Measurements from ENCODE around the gene SCARF2.

The SCARF2 gene

DNA sequence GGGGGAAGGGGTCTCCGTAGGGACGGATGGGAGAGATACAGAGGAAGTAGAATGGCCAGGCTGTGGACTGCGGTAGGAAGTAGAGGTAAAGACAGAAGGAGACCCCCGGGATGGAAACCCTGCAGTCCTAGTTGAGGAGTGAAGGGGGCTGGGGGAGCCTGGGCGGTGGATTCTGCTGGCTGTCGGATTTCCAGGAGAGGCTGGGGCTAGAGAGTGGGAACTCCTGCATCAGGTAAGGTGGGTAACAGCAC lies 727 bp upstream of the SCARF2 start:
- peaks cover 10% of the 10 kb centered on the region for H3K36me3 ChIP-seq (ENCODE audit: control insufficient read depth, insufficient read depth, low read length)
- no peak overlapping the region for H3K4me3 ChIP-seq (replicated peaks; ENCODE audit: low read depth, low read length)

DNA sequence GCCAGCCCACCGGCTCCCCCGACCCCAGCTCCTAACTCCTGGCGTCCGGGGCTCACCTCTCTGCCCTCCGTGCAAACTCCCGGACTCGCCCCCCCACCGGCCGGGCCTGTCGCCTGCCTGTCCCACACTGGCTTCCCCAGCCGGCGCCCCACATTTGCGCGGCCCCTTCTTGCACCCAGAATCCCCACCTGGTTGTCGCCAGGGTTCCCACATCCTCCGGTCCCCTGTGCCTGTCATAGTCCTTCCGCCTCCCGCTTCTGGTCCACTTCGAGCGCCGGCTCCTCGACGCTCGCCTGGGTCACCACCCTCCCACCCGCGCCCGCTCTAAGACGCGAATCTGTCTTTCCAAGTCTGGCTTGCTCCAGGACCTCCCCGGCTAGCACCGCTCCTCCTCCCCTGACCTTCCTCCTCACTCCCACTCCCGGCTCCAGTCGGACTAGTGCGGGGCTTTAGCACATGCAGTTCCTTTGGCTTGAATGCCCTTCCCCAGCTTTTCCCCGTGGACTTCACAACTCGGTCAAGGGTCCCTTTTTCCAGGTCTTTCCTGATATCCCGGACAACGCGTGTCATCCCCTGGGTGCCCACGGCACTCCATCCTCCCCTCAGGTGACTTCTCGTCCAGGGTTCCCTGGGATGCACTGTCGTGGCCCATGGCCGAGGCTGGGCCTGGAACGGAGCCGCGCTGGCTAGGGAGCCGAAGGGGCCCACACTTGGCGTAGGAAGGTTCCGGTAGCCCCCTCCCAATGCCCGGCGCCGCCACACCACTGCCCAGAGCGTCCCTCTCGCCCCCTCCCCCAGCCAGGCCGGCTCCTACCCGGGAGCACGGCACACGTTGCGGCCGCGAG lies 635 bp downstream of the SCARF2 start:
- Histone ChIP-seq H3K27me3 (replicated peaks; ENCODE audit: control insufficient read depth, insufficient read depth, low read length) (peaks cover 1% of the 10 kb centered on the region; the same call in 1 of the 2 replicates), H3K4me3 (replicated peaks; ENCODE audit: low read depth, low read length) (no peak overlapping the region), H3K36me3 (ENCODE audit: control insufficient read depth, insufficient read depth, low read length) (peaks cover 3% of the 10 kb centered on the region)
- TF ChIP-seq, protein P1, sequence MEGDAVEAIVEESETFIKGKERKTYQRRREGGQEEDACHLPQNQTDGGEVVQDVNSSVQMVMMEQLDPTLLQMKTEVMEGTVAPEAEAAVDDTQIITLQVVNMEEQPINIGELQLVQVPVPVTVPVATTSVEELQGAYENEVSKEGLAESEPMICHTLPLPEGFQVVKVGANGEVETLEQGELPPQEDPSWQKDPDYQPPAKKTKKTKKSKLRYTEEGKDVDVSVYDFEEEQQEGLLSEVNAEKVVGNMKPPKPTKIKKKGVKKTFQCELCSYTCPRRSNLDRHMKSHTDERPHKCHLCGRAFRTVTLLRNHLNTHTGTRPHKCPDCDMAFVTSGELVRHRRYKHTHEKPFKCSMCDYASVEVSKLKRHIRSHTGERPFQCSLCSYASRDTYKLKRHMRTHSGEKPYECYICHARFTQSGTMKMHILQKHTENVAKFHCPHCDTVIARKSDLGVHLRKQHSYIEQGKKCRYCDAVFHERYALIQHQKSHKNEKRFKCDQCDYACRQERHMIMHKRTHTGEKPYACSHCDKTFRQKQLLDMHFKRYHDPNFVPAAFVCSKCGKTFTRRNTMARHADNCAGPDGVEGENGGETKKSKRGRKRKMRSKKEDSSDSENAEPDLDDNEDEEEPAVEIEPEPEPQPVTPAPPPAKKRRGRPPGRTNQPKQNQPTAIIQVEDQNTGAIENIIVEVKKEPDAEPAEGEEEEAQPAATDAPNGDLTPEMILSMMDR (IDR thresholded peaks at IDR 0.05; ENCODE audit: insufficient read depth, low read length, poor library complexity, severe bottlenecking) = no peak
- no peak for DNase-seq (ENCODE audit: extremely low read depth, insufficient read length)

More for the DNA sequence above, 727 bp upstream of the SCARF2 start:
- TF ChIP-seq, protein P1 (IDR thresholded peaks at IDR 0.05; ENCODE audit: insufficient read depth, low read length, poor library complexity, severe bottlenecking) = no peak
- H3K27me3 ChIP-seq (replicated peaks; ENCODE audit: control insufficient read depth, insufficient read depth, low read length) = peaks cover 1% of the 10 kb centered on the region; the same call in 1 of the 2 replicates
- DNase-seq (ENCODE audit: extremely low read depth, insufficient read length) = no peak

DNA sequence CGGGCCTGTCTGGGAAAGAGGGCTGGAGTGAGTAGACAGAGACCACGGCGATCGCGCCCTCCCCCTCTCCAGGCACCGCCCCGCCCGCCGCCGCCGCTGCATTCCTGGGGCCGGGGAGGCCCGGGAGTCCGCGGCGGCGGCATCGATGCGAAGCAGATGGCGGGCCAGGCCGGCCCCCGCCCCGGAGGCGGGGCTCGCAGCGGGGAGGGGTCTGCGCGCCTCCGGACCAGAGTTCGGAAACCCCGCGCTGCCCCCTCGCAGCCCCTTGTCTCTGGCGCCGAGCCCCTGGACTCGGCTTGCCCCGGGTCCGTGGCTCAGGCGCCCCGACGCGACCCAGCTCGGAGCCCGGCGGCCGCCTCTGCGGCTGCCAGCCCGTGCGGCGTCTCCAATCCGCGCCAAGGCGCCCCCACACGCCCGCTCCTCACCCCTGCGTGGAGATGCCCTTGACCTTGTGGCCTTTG lies 1.3 kb downstream of the SCARF2 start:
- no peak for DNase-seq (ENCODE audit: extremely low read depth, insufficient read length)
- Histone ChIP-seq H3K36me3 (ENCODE audit: control insufficient read depth, insufficient read depth, low read length) (peaks cover 3% of the 10 kb centered on the region), H3K27me3 (replicated peaks; ENCODE audit: control insufficient read depth, insufficient read depth, low read length) (peaks cover 1% of the 10 kb centered on the region; the same call in 1 of the 2 replicates), H3K4me3 (replicated peaks; ENCODE audit: low read depth, low read length) (no peak overlapping the region)
- TF ChIP-seq, protein P1 (IDR thresholded peaks at IDR 0.05; ENCODE audit: insufficient read depth, low read length, poor library complexity, severe bottlenecking) = no peak

DNA sequence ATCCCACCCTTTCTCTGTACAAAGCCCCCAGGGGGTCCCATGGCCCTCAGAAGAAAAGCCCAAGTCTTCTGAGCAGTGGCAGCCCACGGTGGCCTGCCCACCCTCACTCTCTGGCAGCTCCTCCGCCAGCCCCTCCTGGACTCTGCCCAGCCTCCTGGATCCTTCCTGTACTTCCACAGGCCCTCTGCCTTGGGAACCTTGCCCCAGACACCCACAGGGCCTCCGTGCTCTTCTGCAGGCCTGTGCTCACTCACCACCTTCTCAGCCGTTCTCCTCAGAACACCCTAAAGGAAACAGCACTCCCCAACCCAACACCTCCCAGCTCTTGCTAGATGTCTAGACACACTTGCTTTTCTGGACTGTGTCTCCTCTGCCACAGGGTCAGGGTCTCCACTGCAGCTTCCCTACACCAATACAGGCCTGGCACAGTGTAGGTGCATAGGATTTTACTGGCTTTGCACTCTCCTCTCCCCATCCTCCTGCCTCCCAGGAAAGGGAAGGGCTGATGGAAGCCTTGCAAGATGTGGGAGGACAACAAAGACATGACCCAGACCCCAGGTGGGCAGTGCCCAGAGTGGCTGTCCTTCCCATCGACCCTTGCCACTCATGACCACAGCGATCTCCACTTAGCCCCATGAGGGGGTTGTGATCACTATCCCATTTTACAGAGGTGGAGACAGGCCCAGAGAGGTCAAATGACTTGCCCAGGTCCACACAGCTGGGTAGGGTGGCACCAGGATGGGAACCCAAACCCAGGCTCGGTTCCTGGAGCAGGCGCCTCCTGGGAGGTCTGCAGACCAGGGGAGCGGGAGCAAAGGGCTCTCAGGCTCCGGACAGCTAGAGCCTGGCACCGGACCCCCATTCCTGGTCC lies 2.0 kb downstream of the SCARF2 start:
- TF ChIP-seq, protein P1 (IDR thresholded peaks at IDR 0.05; ENCODE audit: insufficient read depth, low read length, poor library complexity, severe bottlenecking) = no peak
- H3K27me3 ChIP-seq (replicated peaks; ENCODE audit: control insufficient read depth, insufficient read depth, low read length) = peaks cover 1% of the 10 kb centered on the region; the same call in 1 of the 2 replicates
- no peak overlapping the region for H3K4me3 ChIP-seq (replicated peaks; ENCODE audit: low read depth, low read length)
- H3K36me3 ChIP-seq (ENCODE audit: control insufficient read depth, insufficient read depth, low read length) = peaks cover under 1% of the 10 kb centered on the region
- DNase-seq (ENCODE audit: extremely low read depth, insufficient read length) = no peak

DNA sequence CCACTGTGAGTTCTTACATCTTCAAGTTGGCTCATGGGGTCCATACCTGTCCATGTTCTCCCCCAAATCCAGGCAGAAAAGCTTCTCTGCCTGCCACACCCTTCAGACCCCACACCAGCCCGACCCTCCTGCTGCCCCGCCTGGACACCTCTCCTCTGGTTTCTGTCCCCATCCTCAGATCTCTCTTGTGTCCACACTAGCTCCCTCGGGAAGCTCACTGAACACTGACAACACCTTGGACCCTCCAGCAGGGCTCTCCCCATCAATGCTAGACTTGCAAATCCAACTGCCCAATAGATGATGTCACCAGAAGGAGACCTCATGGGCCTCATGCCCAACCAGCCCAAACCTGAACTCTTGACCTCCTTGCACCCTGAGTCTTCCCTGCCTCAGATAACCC lies 2.9 kb downstream of the SCARF2 start:
- Histone ChIP-seq H3K36me3 (ENCODE audit: control insufficient read depth, insufficient read depth, low read length) (no peaks in the 10 kb centered on the region), H3K4me3 (replicated peaks; ENCODE audit: low read depth, low read length) (no peak overlapping the region), H3K27me3 (replicated peaks; ENCODE audit: control insufficient read depth, insufficient read depth, low read length) (peaks cover 1% of the 10 kb centered on the region; the same call in 1 of the 2 replicates)
- TF ChIP-seq, protein P1 (IDR thresholded peaks at IDR 0.05; ENCODE audit: insufficient read depth, low read length, poor library complexity, severe bottlenecking) = no peak
- DNase-seq (ENCODE audit: extremely low read depth, insufficient read length) = no peak
